Smooth muscle cell (in vitro differentiated cells): ENCODE data around the gene KIF23. TPM values are rescaled to one million over a fixed set of nuclear protein-coding genes. Genes with fewer than 3 reads are reported as not detected.

Source experiments
- DNase-seq: peaks from one replicate; lab custom pipeline; 2025; ENCODE audit not compliant: unreplicated experiment; lab: John Stamatoyannopoulos, UW
- H2AFZ ChIP-seq: fragments of 200-600 bp; sonication (generic); 2 replicates; pipeline ENCODE4 v1.6.0; 2016; ENCODE audit warnings: antibody characterized with exemption, low read depth, mild to moderate bottlenecking
- H3F3A ChIP-seq: fragments of 200-600 bp; sonication (generic); 2 replicates; pipeline ENCODE4 v1.6.0; 2017; ENCODE audit warnings: antibody characterized with exemption, low read depth
- H3K27ac ChIP-seq: fragments of 200-600 bp; sonication (generic); 2 replicates; pipeline ENCODE4 v1.5.1; 2016; ENCODE audit warnings: low read depth, mild to moderate bottlenecking
- H3K27me3 ChIP-seq: fragments of 200-600 bp; sonication (generic); 2 replicates; pipeline ENCODE4 v1.6.1; 2016; ENCODE audit warnings: low read depth, mild to moderate bottlenecking
- H3K36me3 ChIP-seq: fragments of 200-600 bp; sonication (generic); 2 replicates; pipeline ENCODE4 v1.5.1; 2016; ENCODE audit warnings: low read depth
- H3K4me1 ChIP-seq: fragments of 200-600 bp; sonication (generic); 2 replicates; pipeline ENCODE4 v1.5.1; 2016; ENCODE audit warnings: low read depth
- H3K4me2 ChIP-seq: fragments of 200-600 bp; sonication (generic); 2 replicates; pipeline ENCODE4 v1.6.0; 2016; ENCODE audit warnings: mild to moderate bottlenecking
- H3K4me3 ChIP-seq: fragments of 200-600 bp; sonication (generic); 2 replicates; pipeline ENCODE4 v1.5.1; 2016; ENCODE audit warnings: mild to moderate bottlenecking
- H3K79me2 ChIP-seq: fragments of 200-600 bp; sonication (generic); 2 replicates; pipeline ENCODE4 v1.6.0; 2016; ENCODE audit warnings: low read depth, mild to moderate bottlenecking
- H3K9ac ChIP-seq: fragments of 200-600 bp; sonication (generic); 2 replicates; pipeline ENCODE4 v1.6.0; 2016; ENCODE audit warnings: low read depth
- H3K9me3 ChIP-seq: fragments of 200-600 bp; sonication (generic); replicated peaks from 2 replicates; pipeline ENCODE4 v1.5.1; 2016; ENCODE audit warnings: low read depth
- H4K20me1 ChIP-seq: fragments of 200-600 bp; sonication (generic); 2 replicates; pipeline ENCODE4 v1.6.0; 2016; ENCODE audit warnings: low read depth
- CTCF ChIP-seq: fragments of 200-600 bp; sonication (generic); IDR thresholded peaks from 2 replicates; pipeline ENCODE4 v1.5.1; 2017; ENCODE audit warnings: borderline replicate concordance, mild to moderate bottlenecking, antibody characterized with exemption; ENCODE audit not compliant: insufficient read depth, poor library complexity, severe bottlenecking
- WGBS: methylation state at CpG from one replicate; pipeline ENCODE4 v1.1.7; 2016; ENCODE audit warnings: low lambda C conversion rate; 5-methylcytosine and 5-hydroxymethylcytosine counted together
- polyA plus RNA-seq: library from polyadenylated mRNA; unstranded; fragments of >200 nt; fragmentation: Nextera tagmentation; extraction: Ambion mirVana; gene quantifications from 2 replicates; pipeline ENCODE4 v1.2.1, GENCODE V29; 2016
- total RNA-seq: library from RNA; depleted of rRNA; stranded (reverse); fragments of >200 nt; gene quantifications from 2 replicates; pipeline ENCODE4 v1.2.3, GENCODE V29; 2014

KIF23 gene
- total and polyA plus RNA-seq, 2 experiments from 2014 or later, result 14.3 to 44.1 TPM

- H3K79me2 ChIP-seq, result peaks cover 30% of the 10 kb centered on the region
- WGBS, result 95% methylated on average over 12 of the region's 12 CpGs
- H4K20me1 ChIP-seq, result peaks cover 34% of the 10 kb centered on the region
- H3K36me3 ChIP-seq, result no peaks in the 10 kb centered on the region
- H3K27ac ChIP-seq, result peak overlapping the region; percentile 70
- peaks cover 35% of the 10 kb centered on the region for H3F3A ChIP-seq
- H2AFZ ChIP-seq, result no peak overlapping the region
- peaks cover 17% of the 10 kb centered on the region for H3K4me1 ChIP-seq
- peak overlapping the region; percentile 88 for H3K4me2 ChIP-seq
- no peak overlapping the region for H3K9ac ChIP-seq
- TF ChIP-seq CTCF, result no peak
- H3K27me3 ChIP-seq, result no peaks in the 10 kb centered on the region
- no peaks in the 10 kb centered on the region for H3K9me3 ChIP-seq
- DNase-seq, result no peak
- H3K4me3 ChIP-seq, result peak overlapping the region; percentile 82
Observed at GRCh38 chr15:69450968-69451695, 37.0 kb downstream of the KIF23 start.

GRCh38 chr15:69451951-69452691 is 38.0 kb downstream of the KIF23 start:
- H3K9me3 ChIP-seq, result no peaks in the 10 kb centered on the region
- WGBS, result 5% methylated on average over 32 of the region's 32 CpGs
- no peaks in the 10 kb centered on the region for H3K36me3 ChIP-seq
- H3F3A ChIP-seq, result peaks cover 35% of the 10 kb centered on the region
- H2AFZ ChIP-seq, result peak overlapping the region; percentile 93
- peak overlapping the region; percentile 70 for H3K27ac ChIP-seq
- peaks cover 17% of the 10 kb centered on the region for H3K4me1 ChIP-seq
- H3K9ac ChIP-seq, result peak overlapping the region; percentile 92
- peaks cover 42% of the 10 kb centered on the region for H4K20me1 ChIP-seq
- H3K27me3 ChIP-seq, result no peaks in the 10 kb centered on the region
- DNase-seq, result no peak
- H3K4me3 ChIP-seq, result peak overlapping the region; percentile 82
- peak overlapping the region; percentile 88 for H3K4me2 ChIP-seq
- peaks cover 30% of the 10 kb centered on the region for H3K79me2 ChIP-seq
- TF ChIP-seq CTCF, result no peak

- peaks cover 35% of the 10 kb centered on the region for H3F3A ChIP-seq
- H3K9me3 ChIP-seq, result no peaks in the 10 kb centered on the region
- H2AFZ ChIP-seq, result peak within 1 kb of the TSS; percentile 93
- peak within 1 kb of the TSS; percentile 87 for H3K27ac ChIP-seq
- TF ChIP-seq CTCF, result no peak
- no peaks in the 10 kb centered on the region for H3K36me3 ChIP-seq
- DNase-seq, result peak; percentile 83
- peaks cover 17% of the 10 kb centered on the region for H3K4me1 ChIP-seq
- no peaks in the 10 kb centered on the region for H3K27me3 ChIP-seq
- peak within 1 kb of the TSS; percentile 92 for H3K9ac ChIP-seq
- H4K20me1 ChIP-seq, result peaks cover 46% of the 10 kb centered on the region
- peak within 1 kb of the TSS; percentile 88 for H3K4me2 ChIP-seq
- 1% methylated on average over 68 of the region's 77 CpGs for WGBS
- peaks cover 30% of the 10 kb centered on the region for H3K79me2 ChIP-seq
- H3K4me3 ChIP-seq, result peak within 1 kb of the TSS; percentile 82
Observed at GRCh38 chr15:69452692-69453521, 38.8 kb downstream of the KIF23 start, which contains the start of gene RPLP1. Gene RPLP1, plus strand, starts transcription at chr15:69452818. Its CDS starts 131 bp downstream, at chr15:69452949.
